HEK293T (cell line): ENCODE results near the gene NKG7.
"Not testable (repeated sequence)": the region's sequence is repeated elsewhere in the genome, so short reads cannot be mapped to it uniquely, and the experiment has no call there.

Experiments used
- CTCF ChIA-PET: fragments of 350-600 bp; formaldehyde crosslinking; extraction: SDS; loops from one replicate; lab custom pipeline; 2021; ENCODE audit warnings: antibody characterized with exemption, inconsistent platforms; lab: Yijun Ruan, JAX
- POLR2A ChIA-PET: fragments of 350-600 bp; formaldehyde crosslinking; extraction: SDS; loops from one replicate; lab custom pipeline; 2020; ENCODE audit warnings: antibody characterized with exemption, inconsistent platforms; lab: Yijun Ruan, JAX
- DNase-seq: peaks from one replicate; pipeline ENCODE4 v3.0.0; 2012; ENCODE audit warnings: mixed read lengths; ENCODE audit errors: extremely low spot score
- ARNT ChIP-seq: fragments of 450-650 bp; IDR thresholded peaks from 2 replicates; pipeline ENCODE4 v1.6.1; 2017; ENCODE audit warnings: mild to moderate bottlenecking
- BHLHE40 ChIP-seq: fragments of 450-650 bp; IDR thresholded peaks from 2 replicates; pipeline ENCODE4 v1.6.1; 2016; ENCODE audit warnings: mild to moderate bottlenecking, moderate library complexity, borderline replicate concordance
- CTBP1 ChIP-seq: fragments of 450-650 bp; IDR thresholded peaks from 2 replicates; pipeline ENCODE4 v1.6.1; 2016; ENCODE audit warnings: borderline replicate concordance
- ELF4 ChIP-seq: fragments of 450-650 bp; IDR thresholded peaks from 2 replicates; pipeline ENCODE4 v1.6.1; 2017; ENCODE audit warnings: antibody characterized with exemption
- FOXA1 ChIP-seq: fragments of 450-650 bp; IDR thresholded peaks from 2 replicates; pipeline ENCODE4 v1.6.1; 2016; ENCODE audit warnings: mild to moderate bottlenecking
- FOXK2 ChIP-seq: fragments of 450-650 bp; IDR thresholded peaks from 2 replicates; pipeline ENCODE4 v1.6.1; 2016; ENCODE audit warnings: mild to moderate bottlenecking
- FOXM1 ChIP-seq: fragments of 450-650 bp; IDR thresholded peaks from 2 replicates; pipeline ENCODE4 v1.6.1; 2017; ENCODE audit warnings: mild to moderate bottlenecking, borderline replicate concordance
- HDGF ChIP-seq: fragments of 450-650 bp; IDR thresholded peaks from 2 replicates; pipeline ENCODE4 v1.6.1; 2017; ENCODE audit warnings: antibody characterized with exemption, borderline replicate concordance
- L3MBTL2 ChIP-seq: fragments of 450-650 bp; conservative IDR thresholded peaks from 2 replicates; pipeline ENCODE4 v1.6.1; 2016; ENCODE audit warnings: mild to moderate bottlenecking
- LEF1 ChIP-seq: fragments of 450-650 bp; IDR thresholded peaks from 2 replicates; pipeline ENCODE4 v1.6.1; 2017; ENCODE audit warnings: mild to moderate bottlenecking, borderline replicate concordance
- NFRKB ChIP-seq: fragments of 450-650 bp; IDR thresholded peaks from 2 replicates; pipeline ENCODE4 v1.6.1; 2016; ENCODE audit warnings: mild to moderate bottlenecking, moderate library complexity
- PKNOX1 ChIP-seq: fragments of 450-650 bp; IDR thresholded peaks from 2 replicates; pipeline ENCODE4 v1.6.1; 2016
- SP1 ChIP-seq: fragments of 450-650 bp; IDR thresholded peaks from 2 replicates; pipeline ENCODE4 v1.6.1; 2017
- SUZ12 ChIP-seq: fragments of 450-650 bp; IDR thresholded peaks from 2 replicates; pipeline ENCODE4 v1.6.1; 2016; ENCODE audit warnings: mild to moderate bottlenecking
- TARDBP ChIP-seq: fragments of 450-650 bp; IDR thresholded peaks from 2 replicates; pipeline ENCODE4 v1.6.1; 2016
- ZNF384 ChIP-seq: fragments of 450-650 bp; IDR thresholded peaks from 2 replicates; pipeline ENCODE4 v1.6.1; 2016

NKG7 gene

GRCh38 chr19:51417107-51417809 is 44.8 kb upstream of the NKG7 start, which contains the start of gene SIGLEC10:
SIGLEC10 (minus strand) TSS chr19:51417642; CDS start chr19:51417581, 61 bp downstream.
- ChIA-PET CTCF (no interaction called here), POLR2A (interaction anchor here (1.6 kb wide), 1 partner anchor 49 kb away, joined by 4 read pairs; no protein-coding TSS in a partner anchor)
- TF ChIP-seq SUZ12: no peak
- no peak for TF ChIP-seq PKNOX1
- no peak for TF ChIP-seq FOXA1
- TF ChIP-seq HDGF: no peak
- TF ChIP-seq BHLHE40: no peak
- TF ChIP-seq ARNT: no peak
- no peak for TF ChIP-seq L3MBTL2
- no peak for TF ChIP-seq CTBP1
- no peak for DNase-seq

GRCh38 chr19:51416422-51416821 is 44.0 kb upstream of the NKG7 start:
- POLR2A ChIA-PET: interaction anchor here (1.6 kb wide), 1 partner anchor 49 kb away, joined by 4 read pairs; no protein-coding TSS in a partner anchor
- DNase-seq, CTCF ChIA-PET: not testable (repeated sequence)

GRCh38 chr19:51415187-51415586 is 42.7 kb upstream of the NKG7 start:
- POLR2A ChIA-PET: no interaction called here
- CTCF ChIA-PET: no interaction called here
- TF ChIP-seq ARNT (no peak), FOXA1 (no peak), PKNOX1 (no peak), FOXK2 (no peak), ZNF384 (no peak), ELF4 (no peak), CTBP1 (no peak), TARDBP (no peak), L3MBTL2 (no peak), SP1 (no peak), LEF1 (no peak), FOXM1 (no peak), SUZ12 (no peak), HDGF (no peak), NFRKB (no peak), BHLHE40 (no peak)
- no peak for DNase-seq

- ChIA-PET POLR2A (no interaction called here), CTCF (no interaction called here)
- TF ChIP-seq NFRKB: no peak
- TF ChIP-seq PKNOX1: no peak
- TF ChIP-seq L3MBTL2: no peak
- no peak for TF ChIP-seq ARNT
- TF ChIP-seq HDGF: no peak
- no peak for TF ChIP-seq ELF4
- no peak for TF ChIP-seq SUZ12
- no peak for TF ChIP-seq CTBP1
- no peak for TF ChIP-seq LEF1
- TF ChIP-seq ZNF384: no peak
- TF ChIP-seq SP1: no peak
- no peak for TF ChIP-seq FOXA1
- TF ChIP-seq TARDBP: no peak
- no peak for DNase-seq
Observed at GRCh38 chr19:51410950-51411748, 38.7 kb upstream of the NKG7 start.

- no peak for TF ChIP-seq BHLHE40
- no peak for TF ChIP-seq SUZ12
- TF ChIP-seq FOXK2: no peak
- TF ChIP-seq FOXM1: no peak
- no peak for TF ChIP-seq FOXA1
- no peak for TF ChIP-seq HDGF
- TF ChIP-seq L3MBTL2: no peak
- TF ChIP-seq ELF4: no peak
- TF ChIP-seq TARDBP: no peak
- no peak for TF ChIP-seq ZNF384
- no peak for TF ChIP-seq LEF1
- TF ChIP-seq NFRKB: no peak
- no peak for TF ChIP-seq CTBP1
- no peak for TF ChIP-seq SP1
- no peak for TF ChIP-seq PKNOX1
- TF ChIP-seq ARNT: no peak
- DNase-seq: peak; percentile 56
- CTCF ChIA-PET: interaction anchor here (0.9 kb wide), 1 partner anchor 316 kb away, joined by 4 read pairs; the partner anchor contains the start of gene HAS1
- POLR2A ChIA-PET: interaction anchor here (0.5 to 1.9 kb wide), 3 partner anchors 12 to 40 kb away, joined by 4 to 5 read pairs (median 4); no protein-coding TSS in a partner anchor
Observed at GRCh38 chr19:51407511-51408131, 35.2 kb upstream of the NKG7 start.
